Panc1 (cell line): ENCODE measurements around the gene MTHFSD.

Experiments
- CTCF ChIP-seq: fragments of 450-650 bp; IDR thresholded peaks from 2 replicates; pipeline ENCODE4 v1.5.1; 2017; ENCODE audit warnings: mild to moderate bottlenecking
- REST ChIP-seq, 2 experiments: IDR thresholded peaks; 2 replicates each; pipeline ENCODE4 v1.6.1; 2011 to 2012; ENCODE audit warnings: low read depth in 2 of 2, control low read depth in 1 of 2, low read length in 1 of 2, mild to moderate bottlenecking in 1 of 2, moderate library complexity in 1 of 2; ENCODE audit not compliant: insufficient read depth in 1 of 2

- TF ChIP-seq CTCF (no peak), REST (IDR thresholded peaks at IDR 0.05; ENCODE audit: insufficient read depth in 1 of 2, low read depth in 2 of 2, low read length in 1 of 2) (no peak)
These were observed 15.8 kb upstream of the MTHFSD start for GRCh38 chr16:86570558-86571529.
